Ovary (tissue), 3 donors: ENCODE measurements around the gene HIPK3.

Experiments
- CTCF ChIP-seq, 3 donors: fragments of 450-650 bp in 2 of 3; fragments of 200-600 bp in 1 of 3; IDR thresholded peaks; one replicate each; pipeline versions ENCODE4 v1.5.1 to v1.8.0; 2016 to 2022; ENCODE audit warnings: antibody characterized with exemption in 3 of 3, mild to moderate bottlenecking in 1 of 3
- EP300 ChIP-seq: sonication (generic); formaldehyde crosslinking; IDR thresholded peaks from one replicate; pipeline ENCODE4 v1.6.1; 2017; ENCODE audit warnings: antibody characterized with exemption
- POLR2A ChIP-seq: fragments of 450-650 bp; IDR thresholded peaks from one replicate; pipeline ENCODE4 v1.6.1; 2017; ENCODE audit warnings: antibody characterized with exemption, mild to moderate bottlenecking, moderate library complexity
- donor health status: DM: no; HTN: no; CAD: no.

GRCh38 chr11:33350287-33350686 is 93.1 kb downstream of the HIPK3 start:
- TF ChIP-seq POLR2A (no peak), CTCF (IDR thresholded peaks at IDR 0.05) (no peak), EP300 (no peak)
